Esophagus muscularis mucosa (tissue), 3 donors: Measurements from ENCODE around the gene ST6GALNAC6.

Source experiments
- CTCF ChIP-seq, 3 experiments: fragments of 200-600 bp in 2 of 3; fragments of 450-650 bp in 1 of 3; sonication (generic) in 2 of 3; IDR thresholded peaks; one replicate each; pipeline ENCODE4 v1.5.1; 2017 to 2019; ENCODE audit warnings: antibody characterized with exemption in 3 of 3, mild to moderate bottlenecking in 2 of 3, moderate library complexity in 1 of 3
- POLR2A ChIP-seq: fragments of 450-650 bp; IDR thresholded peaks from one replicate; pipeline ENCODE4 v1.6.1; 2017; ENCODE audit warnings: antibody characterized with exemption, moderate library complexity, mild to moderate bottlenecking, low read depth
- POLR2AphosphoS5 ChIP-seq, 2 donors: sonication (generic); formaldehyde crosslinking; IDR thresholded peaks; one replicate each; pipeline ENCODE4 v1.6.1; 2017; ENCODE audit warnings: antibody characterized with exemption in 2 of 2

GRCh38 chr9:127854960-127855359 is 44.4 kb downstream of the ST6GALNAC6 start:
- no peak for TF ChIP-seq POLR2A
- TF ChIP-seq POLR2AphosphoS5 (IDR thresholded peaks at IDR 0.05), result no peak
- no peak for TF ChIP-seq CTCF (IDR thresholded peaks at IDR 0.05)
